NCI-H146 treated with DMSO at 0.1 percent for 48 hours (cell line): ENCODE results near the gene HPGDS.
"Not testable (repeated sequence)": the region's sequence is repeated elsewhere in the genome, so short reads cannot be mapped to it uniquely, and the experiment has no call there.

Experiments
- DNase-seq: peaks from one replicate; lab custom pipeline; 2025; ENCODE audit not compliant: unreplicated experiment; lab: John Stamatoyannopoulos, UW

HPGDS gene

DNA sequence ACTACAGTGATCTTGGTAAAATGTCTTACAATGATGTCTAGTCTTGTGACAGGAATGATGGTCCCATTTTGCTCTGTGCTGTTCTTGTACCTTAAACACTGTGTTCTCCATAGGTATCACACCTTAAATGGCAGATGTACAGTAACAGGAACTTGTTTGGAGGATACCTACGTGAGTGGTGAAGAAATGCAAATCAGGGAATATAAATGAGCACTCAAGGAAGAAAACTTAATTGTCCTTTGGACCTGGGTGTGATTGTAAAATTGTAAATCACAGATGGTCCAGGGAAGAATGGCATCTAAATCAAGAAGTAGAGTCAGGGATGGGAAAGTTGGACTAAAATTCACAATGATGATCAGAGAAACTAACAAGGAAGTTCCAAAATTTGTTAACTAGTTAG is 12.7 kb downstream of the HPGDS start:
- no peak for DNase-seq

DNA sequence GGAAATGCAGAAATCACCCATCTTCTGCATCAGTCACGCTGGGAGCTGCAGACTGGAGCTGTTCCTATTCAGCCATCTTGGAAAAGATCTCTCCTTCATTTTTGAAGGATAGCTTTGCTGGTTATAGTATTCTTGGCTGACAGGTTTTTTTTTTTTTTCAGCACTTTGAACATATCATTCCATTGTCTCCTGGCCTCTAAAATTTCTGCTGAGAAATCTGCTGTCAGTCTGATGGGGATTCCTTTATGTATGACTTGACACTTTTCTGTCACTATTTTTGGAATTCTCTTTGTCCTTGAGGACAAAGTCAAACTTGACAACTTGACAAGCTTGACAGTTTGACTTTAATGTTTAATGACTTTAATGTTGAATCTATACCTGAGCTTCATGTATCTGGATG is 16.8 kb downstream of the HPGDS start:
- DNase-seq, result no peak

DNA sequence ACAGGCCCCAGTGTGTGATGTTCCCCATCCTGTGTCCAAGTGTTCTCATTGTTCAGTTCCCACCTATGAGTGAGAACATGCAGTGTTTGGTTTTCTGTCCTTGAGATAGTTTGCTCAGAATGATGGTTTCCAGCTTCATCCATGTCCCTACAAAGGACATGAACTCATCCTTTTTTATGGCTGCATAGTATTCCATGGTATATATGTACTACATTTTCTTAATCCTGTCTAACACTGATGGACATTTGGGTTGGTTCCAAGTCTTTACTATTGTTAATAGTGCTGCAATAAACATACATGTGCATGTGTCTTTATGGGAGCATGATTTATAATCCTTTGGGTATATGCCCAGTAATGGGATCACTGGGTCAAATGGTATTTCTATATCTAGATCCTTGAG is 22.7 kb downstream of the HPGDS start:
- DNase-seq, result not testable (repeated sequence)

DNA sequence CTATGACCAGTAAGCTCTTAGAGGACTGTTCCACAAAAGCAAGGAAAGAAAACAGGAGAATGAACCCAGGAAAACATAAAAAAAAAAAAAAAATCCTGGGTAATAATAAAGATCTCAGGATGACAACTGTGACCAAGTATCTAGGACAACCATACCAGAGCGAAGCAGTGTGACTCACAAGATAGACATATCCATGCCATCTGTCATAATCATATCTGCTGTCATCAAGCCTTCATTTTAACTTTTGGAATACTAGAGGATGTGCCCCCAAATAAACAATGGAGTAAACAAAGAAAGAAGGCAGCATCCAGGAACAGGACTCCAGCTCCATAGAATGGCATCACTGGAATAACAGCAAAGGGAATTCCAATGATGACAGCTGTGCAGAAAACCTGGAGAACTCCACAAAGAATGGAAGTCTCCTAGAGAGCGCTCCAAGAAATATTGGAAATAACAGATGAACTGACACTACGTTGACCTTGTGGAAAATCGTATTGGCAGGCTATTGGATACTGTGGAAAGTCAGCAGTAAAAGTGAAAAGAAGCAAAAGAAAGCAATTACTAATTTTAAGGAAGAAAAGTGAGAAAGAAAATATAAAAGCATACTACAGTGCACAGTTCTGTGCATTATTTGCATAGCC is 35.3 kb downstream of the HPGDS start:
- DNase-seq, result no peak

DNA sequence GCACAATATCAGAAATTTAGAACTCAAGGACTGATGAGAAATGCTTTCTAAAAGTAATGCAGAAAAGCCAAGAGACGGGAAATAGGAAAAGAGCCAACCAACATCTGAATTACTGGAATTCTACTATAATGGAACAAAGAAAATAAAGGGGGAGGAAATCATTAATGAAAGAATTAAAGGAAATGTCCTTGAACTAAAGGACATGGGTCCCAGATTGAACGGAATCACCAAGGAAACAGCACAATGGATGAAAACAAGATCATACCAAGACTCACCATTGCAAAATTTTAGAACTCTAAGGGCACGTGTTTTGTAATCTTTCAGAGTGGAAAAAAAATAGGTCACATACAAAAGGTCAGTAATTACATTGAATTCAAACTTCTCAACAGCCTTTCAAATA is 35.9 kb downstream of the HPGDS start:
- DNase-seq, result no peak

DNA sequence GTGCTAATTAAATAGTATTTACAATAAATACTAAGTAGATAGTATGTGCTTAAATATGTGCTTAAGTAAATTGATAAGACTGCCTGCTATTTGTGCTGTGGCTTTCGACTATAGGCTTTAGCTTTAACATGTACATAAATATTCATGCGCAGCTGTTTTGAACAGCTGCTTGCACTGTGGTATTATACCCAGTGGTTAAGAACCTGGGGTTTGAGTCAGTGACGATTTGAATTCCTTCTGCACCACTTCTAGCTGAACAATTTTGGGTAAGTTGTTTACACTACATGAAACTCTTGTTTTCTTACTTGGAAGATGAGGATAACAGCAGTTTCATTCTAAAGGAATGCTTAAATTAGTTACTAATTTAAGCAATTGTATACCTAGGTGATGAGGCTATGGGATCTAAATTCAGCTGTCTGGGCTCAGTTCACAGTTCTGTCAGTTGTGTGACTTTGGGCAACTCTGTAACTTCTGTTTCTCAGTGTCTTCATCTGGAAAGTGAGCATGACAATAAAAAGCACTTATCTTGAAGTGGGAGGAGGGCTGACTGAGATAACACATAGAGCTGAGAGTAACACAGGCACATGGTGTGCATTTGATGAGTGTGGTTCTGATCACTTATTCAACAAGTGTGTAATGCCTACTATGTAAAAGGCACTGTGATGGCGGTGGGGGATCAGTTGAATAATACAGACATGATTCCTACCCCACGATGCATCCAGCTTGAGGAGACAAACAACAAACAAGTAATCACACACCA is 37.0 kb downstream of the HPGDS start:
- DNase-seq, result no peak

DNA sequence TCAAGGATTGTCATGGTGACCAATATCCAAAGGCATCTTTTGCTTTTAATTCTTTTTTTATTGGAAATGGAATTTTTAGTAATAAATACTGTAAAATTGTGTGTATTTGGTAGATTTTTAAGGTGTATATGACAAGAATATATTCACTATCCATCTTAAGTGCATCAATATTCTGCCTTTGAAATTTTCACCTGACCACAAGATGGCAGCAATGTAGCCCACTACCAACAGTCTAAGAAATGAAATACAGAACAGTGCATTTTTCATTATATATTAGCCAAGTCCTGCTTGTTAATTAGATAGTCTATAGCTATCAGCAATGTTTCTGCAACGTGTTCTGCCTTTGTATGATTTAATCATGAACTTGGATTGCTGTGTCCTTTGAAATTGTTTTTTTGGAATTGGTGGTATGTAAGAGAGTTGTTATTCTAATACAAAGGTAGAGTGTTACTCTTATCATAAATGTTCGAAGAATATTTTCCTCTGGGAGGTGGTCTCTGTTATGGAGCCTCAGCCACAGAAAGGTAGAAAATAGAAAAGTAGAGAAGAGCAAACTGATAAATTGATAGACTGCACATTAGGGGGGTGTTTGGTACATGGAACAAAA is 38.2 kb downstream of the HPGDS start:
- DNase-seq, result no peak

- no peak for DNase-seq
Measured at GRCh38 chr4:94302191-94302590, 40.4 kb downstream of the HPGDS start.

GRCh38 chr4:94298725-94299252 is 43.8 kb downstream of the HPGDS start:
- DNase-seq, result no peak

DNA sequence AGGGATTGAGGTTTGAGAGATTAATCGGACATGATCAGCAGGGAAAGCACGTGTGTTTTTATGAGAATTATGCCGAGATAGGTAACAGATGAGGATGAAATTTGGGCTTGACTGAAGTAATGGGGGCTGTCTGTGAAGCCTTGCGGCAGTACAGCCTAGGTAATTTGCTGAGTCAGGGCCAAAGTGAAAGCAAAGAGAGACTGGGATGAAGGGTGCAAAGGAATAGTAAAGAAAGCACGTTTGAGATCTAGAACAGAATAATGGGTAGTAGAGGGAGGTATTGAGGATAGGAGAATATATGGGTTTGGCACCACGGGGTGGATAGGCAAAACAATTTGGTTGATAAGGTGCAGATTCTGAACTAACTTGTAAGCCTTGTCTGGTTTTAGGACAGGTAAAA is 47.2 kb downstream of the HPGDS start:
- DNase-seq, result not testable (repeated sequence)

- not testable (repeated sequence) for DNase-seq
Measured at GRCh38 chr4:94293981-94294380, 48.7 kb downstream of the HPGDS start.

- DNase-seq, result no peak
Measured at GRCh38 chr4:94290245-94290644, 52.4 kb downstream of the HPGDS start.

GRCh38 chr4:94285666-94286065 is 57.0 kb downstream of the HPGDS start:
- no peak for DNase-seq

DNA sequence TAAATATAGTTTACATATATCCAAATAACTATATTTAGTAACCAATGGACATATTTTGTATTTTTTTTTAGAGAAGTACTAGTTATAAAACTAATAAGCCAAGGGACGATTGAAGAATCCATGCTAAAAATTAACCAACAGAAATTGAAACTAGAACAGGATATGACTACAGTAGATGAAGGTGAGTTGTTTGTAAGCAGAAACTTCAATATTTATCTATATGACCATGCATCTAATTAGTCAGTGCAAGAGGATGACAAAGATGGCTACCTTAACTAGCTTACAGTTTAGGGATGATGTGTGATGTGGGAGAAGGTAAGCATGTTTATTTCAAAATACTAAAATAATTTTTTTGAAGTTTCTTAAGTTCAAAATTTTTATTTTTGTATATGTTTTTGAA is 57.7 kb downstream of the HPGDS start:
- no peak for DNase-seq

- DNase-seq, result no peak
Measured at GRCh38 chr4:94278781-94279180, 63.9 kb downstream of the HPGDS start.

GRCh38 chr4:94277534-94277933 is 65.1 kb downstream of the HPGDS start:
- no peak for DNase-seq

DNA sequence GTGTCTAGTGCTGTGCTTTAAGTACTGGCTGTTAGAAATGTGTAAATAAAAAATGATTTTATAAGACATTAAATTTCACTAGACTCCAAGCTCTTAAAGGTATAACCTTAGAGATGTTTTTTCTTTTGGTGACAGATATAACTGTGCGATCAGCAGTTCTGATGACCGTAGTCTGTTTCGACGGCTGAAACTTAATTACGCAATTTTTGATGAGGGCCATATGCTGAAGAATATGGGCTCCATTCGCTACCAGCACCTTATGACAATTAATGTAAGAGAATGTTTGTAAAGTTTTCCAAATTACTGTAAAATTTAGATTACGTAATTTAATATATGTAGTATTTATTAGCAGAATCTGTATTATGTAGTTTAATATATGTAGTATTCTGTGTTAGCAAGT is 66.4 kb downstream of the HPGDS start:
- DNase-seq, result no peak

DNA sequence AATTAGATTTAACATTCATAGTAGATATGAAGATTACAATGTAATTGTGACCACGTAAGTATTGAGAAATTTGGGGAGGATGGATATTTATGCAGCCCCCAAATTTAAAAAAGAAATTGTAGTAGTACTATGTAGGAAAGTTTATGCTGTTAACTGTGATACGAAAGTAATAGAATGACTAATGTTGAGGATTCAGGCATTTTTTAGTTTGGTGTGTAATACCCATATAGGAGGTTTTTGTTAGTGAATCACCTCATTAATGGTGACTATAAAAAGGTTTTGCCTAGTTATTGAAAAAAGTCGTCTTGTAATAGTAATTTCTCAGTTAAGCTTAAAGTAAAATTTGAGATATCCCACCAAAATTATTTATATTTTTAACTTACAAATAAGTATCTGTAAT is 67.7 kb downstream of the HPGDS start:
- no peak for DNase-seq

DNA sequence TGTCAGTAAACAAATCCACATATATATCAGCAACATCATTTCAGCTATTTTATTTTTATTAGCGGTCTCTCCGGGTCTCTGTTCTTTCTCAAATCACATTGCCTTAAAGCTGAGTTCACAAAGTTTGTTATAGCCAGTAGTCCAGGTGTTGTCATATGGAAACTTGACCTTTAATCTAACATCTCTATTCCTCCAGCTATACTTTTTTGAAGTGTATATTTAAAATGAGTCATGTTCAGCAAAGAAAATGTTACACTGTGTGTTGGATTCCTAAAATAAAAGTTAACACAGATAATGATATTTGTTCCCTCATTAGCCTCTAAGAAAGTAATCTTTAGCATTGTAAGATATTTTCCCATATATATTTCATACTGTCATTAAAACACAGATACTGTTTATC is 71.4 kb downstream of the HPGDS start:
- DNase-seq, result no peak

GRCh38 chr4:94267037-94267436 is 75.6 kb downstream of the HPGDS start:
- no peak for DNase-seq

DNA sequence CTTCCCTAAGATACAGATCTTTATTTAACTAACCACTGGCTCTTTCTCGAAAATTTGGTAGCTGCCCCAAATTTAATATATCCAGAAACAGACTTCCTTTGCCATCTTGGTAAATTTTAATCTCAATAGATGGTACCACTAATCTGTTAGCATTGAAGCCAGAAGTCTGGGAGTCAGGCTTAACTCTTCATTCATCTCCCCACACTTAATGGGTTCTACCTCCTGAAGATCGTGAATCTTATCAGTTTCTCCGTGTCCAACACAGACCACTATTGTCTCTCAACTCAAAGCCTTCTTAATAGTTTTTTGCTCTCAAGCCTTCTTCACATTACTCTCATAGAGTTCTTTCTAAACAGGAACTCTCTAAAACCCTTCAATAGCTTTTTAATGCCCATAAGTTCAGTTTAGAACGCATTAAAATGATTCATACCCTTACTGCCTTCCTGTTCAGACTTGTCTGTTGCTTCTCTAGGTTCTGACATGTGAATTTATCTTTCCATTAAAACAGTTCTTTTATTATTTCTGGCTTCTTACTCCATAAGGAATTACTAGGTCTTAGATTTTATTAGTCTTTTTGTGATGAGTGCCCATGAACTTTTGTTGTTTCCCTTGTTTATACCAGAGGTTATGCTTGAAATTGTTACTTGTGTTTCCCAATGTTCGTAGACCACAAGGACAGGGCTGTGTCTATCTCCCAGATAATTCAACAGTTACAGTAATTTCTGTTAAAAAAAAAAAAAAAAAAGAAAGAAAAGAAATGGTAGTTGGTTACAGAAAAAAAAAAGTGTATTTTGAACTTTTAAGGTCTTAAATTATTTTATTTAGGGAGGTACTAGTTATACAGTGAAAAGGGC is 80.2 kb downstream of the HPGDS start:
- no peak for DNase-seq
